Naive thymus-derived CD4-positive, alpha-beta T cell (primary cell): ENCODE measurements around the gene SGSM1. TPM values are rescaled to one million over a fixed set of nuclear protein-coding genes. Genes with fewer than 3 reads are reported as not detected.
A peak's percentile ranks its signal among the peaks of the same experiment; 100 is the strongest.
"Not testable (repeated sequence)": the region's sequence is repeated elsewhere in the genome, so short reads cannot be mapped to it uniquely, and the experiment has no call there.

Source experiments
- ATAC-seq: fragments of 150-1000 bp; cut with Tn5 transposase; 2 replicates; pipeline ENCODE4 v1.10.0; 2021; ENCODE audit warnings: mild to moderate bottlenecking, moderate library complexity
- CTCF ChIA-PET: fragments of 350-600 bp; sonication (Branson Sonifier 250); formaldehyde crosslinking; loops from one replicate; lab custom pipeline; 2021; ENCODE audit warnings: antibody characterized with exemption; lab: Charles Lee
- POLR2A ChIA-PET: fragments of 350-600 bp; sonication (Branson Sonifier 250); formaldehyde crosslinking; loops from one replicate; lab custom pipeline; 2021; ENCODE audit warnings: antibody characterized with exemption, inconsistent platforms; lab: Charles Lee
- DNase-seq, 9 donors: peaks; one replicate each; pipeline versions ENCODE4 v3.0.0 to v3.0.0-alpha.2; 2020 to 2022; ENCODE audit warnings: mixed read lengths in 1 of 9
- H3K27ac ChIP-seq: one replicate; pipeline ENCODE4 v1.7.0; 2013; ENCODE audit warnings: mild to moderate bottlenecking, low read depth, low read length, moderate library complexity
- H3K27me3 ChIP-seq, 2 donors: one replicate each; pipeline ENCODE4 v1.7.0; 2013; ENCODE audit warnings: low read length in 2 of 2, mild to moderate bottlenecking in 2 of 2, moderate library complexity in 2 of 2; ENCODE audit not compliant: control insufficient read depth in 2 of 2, insufficient read depth in 2 of 2
- H3K36me3 ChIP-seq, 3 experiments: 1 replicate in 2 of 3; 2 replicates in 1 of 3; pipeline ENCODE4 v1.7.0; 2013; ENCODE audit warnings: low read length in 3 of 3, mild to moderate bottlenecking in 3 of 3, moderate library complexity in 1 of 3; ENCODE audit not compliant: insufficient read depth in 3 of 3, control insufficient read depth in 2 of 3
- H3K4me1 ChIP-seq, 2 donors: one replicate each; pipeline ENCODE4 v1.7.0; 2013; ENCODE audit warnings: low read length in 2 of 2, mild to moderate bottlenecking in 2 of 2, moderate library complexity in 1 of 2; ENCODE audit not compliant: control insufficient read depth in 2 of 2, insufficient read depth in 2 of 2
- H3K4me3 ChIP-seq: 2 replicates; pipeline ENCODE4 v1.7.0; 2013; ENCODE audit warnings: mild to moderate bottlenecking, low read length
- H3K9me3 ChIP-seq, 3 experiments: 1 replicate in 2 of 3; 2 replicates in 1 of 3; pipeline ENCODE4 v1.7.0; 2013; ENCODE audit warnings: low read length in 3 of 3; ENCODE audit not compliant: control insufficient read depth in 2 of 3
- H3K27ac Mint-ChIP-seq, 9 donors: one replicate each; pipeline ENCODE4 v1.8.0; 2020 to 2022; ENCODE audit warnings: mixed read lengths in 9 of 9, mild to moderate bottlenecking in 8 of 9, moderate library complexity in 5 of 9, inconsistent platforms in 2 of 9
- H3K27me3 Mint-ChIP-seq, 5 donors: one replicate each; pipeline ENCODE4 v1.8.0; 2021 to 2022; ENCODE audit warnings: mixed read lengths in 5 of 5, mild to moderate bottlenecking in 1 of 5
- H3K36me3 Mint-ChIP-seq, 5 donors: one replicate each; pipeline ENCODE4 v1.8.0; 2020 to 2022; ENCODE audit warnings: mixed read lengths in 5 of 5, mild to moderate bottlenecking in 3 of 5, inconsistent platforms in 1 of 5
- H3K4me1 Mint-ChIP-seq, 7 donors: one replicate each; pipeline ENCODE4 v1.8.0; 2020 to 2022; ENCODE audit warnings: mixed read lengths in 7 of 7, mild to moderate bottlenecking in 3 of 7, inconsistent platforms in 1 of 7
- H3K4me3 Mint-ChIP-seq, 10 donors: one replicate each; pipeline ENCODE4 v1.8.0; 2020 to 2022; ENCODE audit warnings: mild to moderate bottlenecking in 10 of 10, mixed read lengths in 10 of 10, moderate library complexity in 6 of 10, inconsistent platforms in 2 of 10
- H3K9me3 Mint-ChIP-seq, 11 donors: one replicate each; pipeline ENCODE4 v1.8.0; 2020 to 2022; ENCODE audit warnings: mixed read lengths in 11 of 11, mild to moderate bottlenecking in 4 of 11, inconsistent platforms in 1 of 11, moderate library complexity in 1 of 11
- intact Hi-C, 2 donors: fragments of 100-400 bp; cut with micrococcal nuclease; formaldehyde crosslinking; loops; one replicate each; pipeline ENCODE4 v1.15.1; 2023
- polyA plus RNA-seq, 2 donors: library from polyadenylated mRNA; unstranded; fragments of 300-500 nt; fragmentation: Illumina TruSeq; gene quantifications; one replicate each; pipeline ENCODE4 v1.2.3, GENCODE V29; 2021
- total RNA-seq, 6 experiments: library from RNA in 5 of 6; stranded (reverse) in 5 of 6; gene quantifications; 1 replicate in 5 of 6; 2 replicates in 1 of 6; pipeline ENCODE4 v1.2.3 and lab custom pipeline; 2021 to 2026

Gene SGSM1
- total and polyA plus RNA-seq, 7 experiments from 2014 or later = 0.29 to 3.3 (median 2.4) TPM

- Mint-ChIP-seq H3K4me3 (no peak overlapping the region), H3K27me3 (no peaks in the 10 kb centered on the region)
Measured at GRCh38 chr22:24894220-24894975, 88.4 kb downstream of the SGSM1 start.

DNA sequence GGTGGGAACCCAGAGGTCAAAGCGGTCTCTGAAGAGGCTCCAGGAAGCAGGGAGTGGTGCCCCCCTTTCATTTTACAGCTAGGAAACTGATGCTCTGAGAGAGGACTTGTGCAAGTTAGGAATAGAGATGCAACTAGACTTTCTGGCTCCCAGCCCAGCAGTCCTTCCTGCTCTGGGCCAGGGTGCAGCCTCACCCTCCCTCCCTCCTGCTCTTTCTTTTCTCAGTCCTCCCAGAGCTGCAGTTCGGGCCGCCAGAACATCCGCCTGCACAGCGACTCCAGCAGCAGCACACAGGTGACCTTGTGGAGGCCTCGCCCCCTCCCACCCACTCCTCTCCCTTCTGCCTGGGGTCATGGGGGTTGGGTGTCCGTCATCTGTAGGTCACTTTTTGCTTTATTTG lies 89.0 kb downstream of the SGSM1 start:
- CTCF ChIA-PET = no interaction called here
- H3K9me3 ChIP-seq = no peaks in the 10 kb centered on the region
- H3K4me1 ChIP-seq = no peaks in the 10 kb centered on the region
- no peak overlapping the region for H3K4me3 Mint-ChIP-seq
- peak in 1 of 9 donors; percentile 1 for DNase-seq
- no peaks in the 10 kb centered on the region for H3K36me3 ChIP-seq
- intact Hi-C loops = no loop called here
- no peak overlapping the region for H3K4me3 ChIP-seq
- H3K27ac ChIP-seq = no peak overlapping the region
- no peaks in the 10 kb centered on the region for H3K27me3 ChIP-seq
- peaks cover 0 to 6% (median 3%) of the 10 kb centered on the region in 5 donors for H3K36me3 Mint-ChIP-seq
- POLR2A ChIA-PET = interaction anchor here (0.6 to 0.7 kb wide), 2 partner anchors 55 to 173 kb away, joined by 4 read pairs; no protein-coding TSS in a partner anchor
- no peak overlapping the region for H3K27ac Mint-ChIP-seq
- no peaks in the 10 kb centered on the region for H3K9me3 Mint-ChIP-seq
- no peaks in the 10 kb centered on the region for H3K27me3 Mint-ChIP-seq
- no peak for ATAC-seq
- peaks cover 0 to 1% (median 0%) of the 10 kb centered on the region in 7 donors for H3K4me1 Mint-ChIP-seq

More at GRCh38 chr22:24894220-24894975, 88.4 kb downstream of the SGSM1 start:
- Mint-ChIP-seq H3K4me1 (peaks cover 0 to 1% (median 0%) of the 10 kb centered on the region in 7 donors), H3K9me3 (no peaks in the 10 kb centered on the region), H3K27ac (no peak overlapping the region), H3K36me3 (peaks cover 0 to 6% (median 3%) of the 10 kb centered on the region in 5 donors)
- H3K36me3 ChIP-seq = no peaks in the 10 kb centered on the region
- no peak overlapping the region for H3K4me3 ChIP-seq
- ChIA-PET POLR2A (interaction anchor here (0.6 to 0.7 kb wide), 2 partner anchors 54 to 174 kb away, joined by 4 read pairs; no protein-coding TSS in a partner anchor), CTCF (interaction anchor here (0.6 kb wide), 1 partner anchor 15 kb away, joined by 3 read pairs; no protein-coding TSS in a partner anchor)
- ATAC-seq (no peak), DNase-seq (no peak)
- H3K27ac ChIP-seq = no peak overlapping the region
- H3K27me3 ChIP-seq = no peaks in the 10 kb centered on the region
- H3K4me1 ChIP-seq = no peaks in the 10 kb centered on the region
- H3K9me3 ChIP-seq = no peaks in the 10 kb centered on the region
- intact Hi-C loops = no loop called here

DNA sequence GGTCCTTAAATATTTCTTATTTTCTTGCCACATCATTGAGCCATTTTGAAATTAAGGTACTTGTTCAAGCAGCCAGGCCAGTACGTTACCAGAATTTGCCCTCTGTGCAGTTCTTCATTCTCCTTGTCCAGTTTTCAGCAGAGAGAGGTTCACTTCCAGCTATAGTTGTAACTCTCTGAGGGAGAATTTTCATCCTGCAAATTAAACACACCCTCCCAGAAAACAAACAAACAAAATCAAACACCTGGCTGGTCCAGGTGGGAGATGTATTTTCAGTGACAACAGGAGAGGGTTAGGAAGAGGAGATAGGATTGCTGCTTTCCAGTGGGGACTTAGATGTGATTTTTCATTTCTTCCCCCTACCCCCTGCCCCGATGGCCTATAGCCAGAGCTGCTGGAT lies 95.4 kb downstream of the SGSM1 start:
- ChIA-PET CTCF (no interaction called here), POLR2A (no interaction called here)
- peaks cover 3 to 22% (median 16%) of the 10 kb centered on the region in 11 donors for H3K9me3 Mint-ChIP-seq
- peaks cover 0 to 34% (median 21%) of the 10 kb centered on the region in 5 donors for H3K36me3 Mint-ChIP-seq
- no peak for DNase-seq
- peaks cover 0 to 7% (median 7%) of the 10 kb centered on the region in 3 experiments for H3K9me3 ChIP-seq
- H3K36me3 ChIP-seq = no peaks in the 10 kb centered on the region
- no peaks in the 10 kb centered on the region for H3K4me1 ChIP-seq
- no peaks in the 10 kb centered on the region for H3K27me3 Mint-ChIP-seq
- ATAC-seq = no peak
- intact Hi-C loops = no loop called here
- H3K4me1 Mint-ChIP-seq = no peaks in the 10 kb centered on the region
- no peak overlapping the region for H3K4me3 Mint-ChIP-seq
- H3K27ac ChIP-seq = no peak overlapping the region
- H3K4me3 ChIP-seq = no peak overlapping the region
- no peak overlapping the region for H3K27ac Mint-ChIP-seq
- H3K27me3 ChIP-seq = no peaks in the 10 kb centered on the region

DNA sequence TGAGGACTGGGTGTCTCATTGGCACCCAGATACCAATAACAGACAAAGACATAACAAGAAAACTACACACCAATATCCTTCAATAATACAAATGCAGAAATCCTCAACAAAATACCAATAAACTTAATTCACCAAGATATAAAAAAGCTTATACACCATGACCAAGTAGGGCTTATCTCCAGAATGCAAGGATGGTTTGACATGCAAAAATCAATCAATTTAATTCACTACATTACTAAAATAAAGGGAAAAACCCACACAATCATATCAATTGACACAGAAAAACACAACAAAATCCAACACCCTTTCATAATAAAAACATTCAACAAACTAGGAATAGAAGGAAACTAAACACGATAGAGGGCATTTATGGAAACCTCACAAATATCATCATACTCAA lies 99.9 kb downstream of the SGSM1 start:
- Histone ChIP-seq H3K4me1 (no peaks in the 10 kb centered on the region), H3K27me3 (no peaks in the 10 kb centered on the region), H3K27ac (no peak overlapping the region), H3K9me3 (peaks cover 0 to 7% (median 7%) of the 10 kb centered on the region in 3 experiments), H3K36me3 (no peaks in the 10 kb centered on the region), H3K4me3 (no peak overlapping the region)
- Mint-ChIP-seq H3K9me3 (peaks cover 3 to 41% (median 22%) of the 10 kb centered on the region in 11 donors), H3K36me3 (peaks cover 0 to 46% (median 24%) of the 10 kb centered on the region in 5 donors), H3K4me1 (no peaks in the 10 kb centered on the region), H3K27ac (no peak overlapping the region), H3K27me3 (no peaks in the 10 kb centered on the region), H3K4me3 (no peak overlapping the region)
- intact Hi-C loops = no loop called here
- ChIA-PET POLR2A (no interaction called here), CTCF (interaction anchor here (0.6 kb wide), 1 partner anchor 17 kb away, joined by 4 read pairs; no protein-coding TSS in a partner anchor)
- ATAC-seq (no peak), DNase-seq (no peak)

GRCh38 chr22:24907101-24907500 lies 101.1 kb downstream of the SGSM1 start:
- H3K27me3 ChIP-seq, H3K4me1 Mint-ChIP-seq, H3K9me3 ChIP-seq, POLR2A ChIA-PET, H3K4me1 ChIP-seq, H3K4me3 ChIP-seq, DNase-seq, H3K4me3 Mint-ChIP-seq, H3K27ac Mint-ChIP-seq, H3K27ac ChIP-seq, H3K27me3 Mint-ChIP-seq, H3K36me3 ChIP-seq, CTCF ChIA-PET, intact Hi-C loops, ATAC-seq: not testable (repeated sequence)
- Mint-ChIP-seq H3K9me3 (peaks cover 3 to 41% (median 22%) of the 10 kb centered on the region in 11 donors), H3K36me3 (peaks cover 0 to 41% (median 24%) of the 10 kb centered on the region in 5 donors)

DNA sequence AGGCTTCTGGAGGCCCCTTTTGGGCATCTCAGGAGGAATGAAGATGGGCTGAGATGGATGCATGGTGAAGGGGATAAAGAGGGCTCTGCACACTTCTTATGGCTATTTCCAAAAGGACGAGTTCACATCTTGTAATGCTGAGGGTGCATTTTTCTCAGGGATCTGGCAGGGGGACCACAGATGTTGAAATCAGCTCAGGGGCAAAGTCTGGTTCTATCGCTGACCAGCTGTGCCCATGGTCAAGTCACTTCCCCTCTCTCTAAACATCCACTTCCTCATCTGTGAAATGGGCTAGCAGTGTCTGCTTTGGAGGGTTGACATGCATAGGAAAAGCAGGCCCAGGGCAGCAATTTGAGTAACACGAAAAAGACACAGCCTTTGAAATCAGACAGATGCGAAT lies 114.0 kb downstream of the SGSM1 start:
- Histone ChIP-seq H3K27ac (no peak overlapping the region), H3K4me1 (no peaks in the 10 kb centered on the region), H3K4me3 (no peak overlapping the region), H3K9me3 (no peaks in the 10 kb centered on the region), H3K36me3 (no peaks in the 10 kb centered on the region), H3K27me3 (no peaks in the 10 kb centered on the region)
- no peak for DNase-seq
- H3K27me3 Mint-ChIP-seq = no peaks in the 10 kb centered on the region
- H3K36me3 Mint-ChIP-seq = peaks cover 0 to 8% (median 0%) of the 10 kb centered on the region in 5 donors
- POLR2A ChIA-PET = no interaction called here
- no peak overlapping the region for H3K27ac Mint-ChIP-seq
- no peak overlapping the region for H3K4me3 Mint-ChIP-seq
- no peak for ATAC-seq
- CTCF ChIA-PET = no interaction called here
- intact Hi-C loops = no loop called here
- no peaks in the 10 kb centered on the region for H3K4me1 Mint-ChIP-seq
- peaks cover 0 to 2% (median 0%) of the 10 kb centered on the region in 11 donors for H3K9me3 Mint-ChIP-seq
